ENCODE data around the gene HEY2.
"Not testable (repeated sequence)": the region's sequence is repeated elsewhere in the genome, so short reads cannot be mapped to it uniquely, and the experiment has no call there.

The HEY2 gene

DNA sequence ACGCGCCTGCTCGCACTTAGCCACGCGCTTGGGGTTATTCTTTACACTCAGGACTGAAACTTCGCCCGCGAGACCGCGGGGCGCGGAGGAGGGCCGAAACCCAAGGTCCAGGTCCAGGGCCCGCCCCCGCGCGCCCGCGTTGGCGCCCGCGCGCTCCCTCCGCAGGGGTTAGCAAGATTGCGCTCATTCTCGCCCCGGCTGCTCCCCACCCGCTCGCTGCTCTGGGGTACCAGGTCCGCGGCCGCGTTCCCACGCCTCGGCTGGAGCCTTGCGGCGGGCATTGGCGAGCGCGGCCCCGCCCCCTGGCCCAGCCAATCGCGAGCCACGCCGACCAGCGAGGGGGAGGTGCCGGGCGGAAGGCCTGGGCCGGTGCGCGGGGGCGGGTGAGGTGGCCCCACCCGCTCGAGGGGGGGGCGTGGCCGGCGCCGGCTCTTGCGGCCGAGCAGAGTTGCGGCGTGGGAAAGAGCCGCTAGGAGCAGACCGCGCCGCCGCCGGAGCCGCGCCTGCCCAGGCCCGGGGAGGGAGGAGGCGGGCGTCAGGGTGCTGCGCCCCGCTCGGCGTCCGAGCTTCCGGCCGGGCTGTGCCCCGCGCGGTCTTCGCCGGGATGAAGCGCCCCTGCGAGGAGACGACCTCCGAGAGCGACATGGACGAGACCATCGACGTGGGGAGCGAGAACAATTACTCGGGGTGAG, at the start of gene HEY2:
HEY2 (plus strand) TSS at position 460 of the 692 bp plus-strand sequence; CDS start at position 605, 145 bp downstream.
- peak; percentile 94 to 99 (median 98) for DNase-seq

DNA sequence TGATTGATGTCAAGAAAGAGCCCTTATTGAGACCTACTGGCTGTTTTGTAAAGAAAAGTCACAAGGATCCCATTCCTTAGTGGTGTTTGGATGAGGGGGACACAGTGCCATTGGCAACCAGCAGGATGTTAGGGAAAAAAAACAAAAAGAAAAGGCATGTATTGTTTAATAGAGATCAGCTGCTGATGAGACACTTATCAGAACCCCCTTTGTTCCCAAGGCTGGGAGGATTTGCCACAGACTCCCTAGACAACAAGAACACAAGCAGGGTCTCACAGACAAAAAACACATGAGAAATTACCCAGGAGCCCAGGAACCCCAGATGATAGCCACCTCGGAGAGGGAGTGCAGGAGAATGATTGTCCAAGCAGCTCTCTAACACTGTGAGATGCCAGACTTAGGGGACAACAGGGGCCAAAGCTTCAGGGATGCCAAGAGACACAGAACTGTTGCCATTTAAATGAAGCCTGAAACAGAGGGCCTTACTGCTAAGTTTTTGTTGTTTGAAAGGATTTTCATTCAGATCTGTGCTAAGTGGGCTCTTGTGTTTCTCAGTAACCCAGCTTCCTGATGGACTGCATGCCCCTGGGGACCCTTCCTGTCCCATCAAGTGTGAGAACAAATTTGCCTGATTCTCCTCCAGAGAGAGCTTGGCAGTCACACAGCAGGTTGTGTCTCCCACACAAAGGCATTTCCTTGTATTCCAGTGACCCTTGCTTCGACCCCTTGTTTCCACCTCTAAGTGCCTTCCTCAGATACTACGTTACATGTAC, 48.7 kb upstream of the HEY2 start:
- no peak for DNase-seq

DNA sequence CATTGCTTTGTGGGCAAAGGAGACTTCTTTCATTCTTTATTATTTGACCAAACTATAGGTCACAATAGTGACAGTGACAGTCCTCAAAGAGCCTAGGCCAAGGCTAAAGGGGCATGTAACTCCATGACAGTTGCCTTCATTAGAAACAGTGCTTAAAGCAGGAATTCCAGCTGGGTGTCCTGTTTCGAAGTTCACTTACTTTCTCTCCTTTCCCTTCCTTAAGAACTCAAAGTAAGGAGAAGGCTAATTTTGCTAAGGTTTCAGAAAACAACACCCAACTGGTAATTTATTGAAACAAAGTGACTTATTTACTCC, 48.1 kb upstream of the HEY2 start:
- no peak for DNase-seq

DNA sequence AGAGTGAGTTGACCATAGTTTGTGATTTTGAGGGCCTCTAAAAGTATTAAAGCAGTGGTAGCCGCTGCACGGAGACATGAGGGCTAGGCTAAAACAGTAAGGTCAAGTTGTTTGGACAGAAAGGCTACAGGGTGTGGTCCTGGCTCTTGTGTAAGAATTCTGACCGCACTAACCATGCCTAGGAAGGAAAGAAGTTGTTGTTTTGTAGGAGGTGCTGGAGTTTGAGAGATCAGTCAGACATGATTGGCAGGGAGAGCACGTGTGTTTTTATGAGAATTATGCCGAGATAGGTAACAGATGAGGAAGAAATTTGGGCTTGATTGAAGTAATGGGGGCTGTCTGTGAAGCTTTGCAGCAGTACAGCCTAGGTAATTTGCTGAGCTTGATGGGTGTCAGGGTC, 45.5 kb upstream of the HEY2 start:
- not testable (repeated sequence) for DNase-seq

DNA sequence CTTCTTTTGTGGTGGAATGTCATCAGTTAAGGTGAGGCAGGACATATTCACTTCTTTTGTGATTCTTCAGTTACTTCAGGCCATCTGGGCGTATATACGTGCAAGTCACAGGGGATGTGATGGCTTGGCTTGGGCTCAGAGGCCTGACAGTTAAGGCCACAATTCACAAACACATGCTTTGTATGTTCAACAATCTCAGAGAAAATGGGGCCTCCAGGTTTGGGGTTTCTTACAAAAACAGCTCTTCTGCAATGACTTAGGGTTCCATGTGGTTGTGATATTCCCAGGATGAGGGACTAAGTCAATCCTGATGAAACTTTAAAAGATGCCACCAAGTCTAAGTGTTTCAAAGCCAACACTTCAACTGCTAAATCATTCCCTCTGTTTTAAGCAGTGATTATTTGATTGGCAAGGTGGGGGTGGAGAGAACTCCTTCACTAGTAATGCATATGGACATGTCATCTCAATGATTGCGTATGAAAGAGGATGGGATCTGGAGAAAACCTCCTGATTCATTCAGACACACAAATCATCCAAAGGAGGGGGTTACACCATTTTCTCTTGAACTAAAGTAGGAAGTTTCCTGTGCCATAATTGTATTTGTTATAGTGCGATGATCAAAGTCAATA, 41.7 kb upstream of the HEY2 start:
- no peak for DNase-seq

DNA sequence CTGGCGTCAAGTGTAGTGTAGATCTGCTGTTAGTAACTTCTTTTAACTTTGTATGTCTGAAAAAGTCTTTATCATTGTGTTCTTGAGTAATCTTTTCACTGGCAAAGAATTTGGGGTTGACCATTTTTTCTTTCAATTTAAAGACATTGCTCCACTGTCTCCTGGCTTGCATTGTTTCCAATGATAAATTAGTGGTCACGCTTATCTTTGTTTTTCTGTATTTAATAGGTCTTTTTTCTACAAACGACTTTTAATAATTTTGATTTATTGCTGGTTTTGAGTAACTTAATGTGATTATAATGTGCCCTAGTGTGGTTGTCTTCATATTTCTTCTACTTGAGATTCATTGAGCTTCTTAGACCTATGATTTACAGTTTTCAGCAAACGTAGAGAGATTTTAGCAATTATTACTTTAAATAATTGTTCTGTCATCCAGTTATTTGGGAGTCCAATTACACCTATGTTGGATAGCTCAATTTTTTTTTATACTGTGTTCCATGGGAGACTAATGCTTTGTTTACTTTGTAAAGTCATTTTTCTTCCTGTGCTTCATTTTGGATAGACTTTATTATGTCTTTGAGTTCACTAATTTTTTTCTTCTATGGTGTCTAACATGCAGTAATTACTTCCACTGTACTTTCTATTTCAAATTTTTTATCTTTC, 38.3 kb upstream of the HEY2 start:
- DNase-seq = no peak

DNA sequence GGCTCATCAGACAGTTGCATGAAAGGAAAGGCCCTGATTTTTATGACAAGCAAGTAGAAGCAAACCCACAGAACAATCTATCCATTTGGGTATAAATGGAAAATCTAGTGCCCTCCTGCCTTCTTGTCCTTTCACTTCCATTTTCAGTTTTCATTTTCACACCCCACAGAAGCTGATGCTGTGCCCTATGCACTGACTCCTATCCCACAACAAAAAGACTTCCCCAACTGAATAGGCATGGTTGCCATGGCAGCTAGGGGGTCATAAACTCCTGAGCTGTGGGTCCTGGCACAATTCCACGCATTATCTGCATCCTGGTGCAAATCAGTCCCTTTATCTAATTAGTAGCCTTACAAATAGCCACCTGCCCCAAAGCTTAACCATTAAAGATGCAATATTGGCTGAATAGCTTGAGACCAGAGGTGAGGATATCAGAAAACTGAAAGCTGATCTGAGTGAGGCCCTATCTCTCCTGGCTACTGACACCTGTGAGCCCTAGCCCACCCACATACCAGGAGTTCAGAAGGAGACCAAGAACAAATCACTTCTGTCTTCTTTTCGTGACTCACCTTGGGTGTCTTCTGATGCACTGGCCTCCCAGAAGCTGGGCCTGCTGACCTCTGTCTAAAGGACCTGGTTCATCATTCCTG, 34.9 kb upstream of the HEY2 start:
- no peak for DNase-seq

DNA sequence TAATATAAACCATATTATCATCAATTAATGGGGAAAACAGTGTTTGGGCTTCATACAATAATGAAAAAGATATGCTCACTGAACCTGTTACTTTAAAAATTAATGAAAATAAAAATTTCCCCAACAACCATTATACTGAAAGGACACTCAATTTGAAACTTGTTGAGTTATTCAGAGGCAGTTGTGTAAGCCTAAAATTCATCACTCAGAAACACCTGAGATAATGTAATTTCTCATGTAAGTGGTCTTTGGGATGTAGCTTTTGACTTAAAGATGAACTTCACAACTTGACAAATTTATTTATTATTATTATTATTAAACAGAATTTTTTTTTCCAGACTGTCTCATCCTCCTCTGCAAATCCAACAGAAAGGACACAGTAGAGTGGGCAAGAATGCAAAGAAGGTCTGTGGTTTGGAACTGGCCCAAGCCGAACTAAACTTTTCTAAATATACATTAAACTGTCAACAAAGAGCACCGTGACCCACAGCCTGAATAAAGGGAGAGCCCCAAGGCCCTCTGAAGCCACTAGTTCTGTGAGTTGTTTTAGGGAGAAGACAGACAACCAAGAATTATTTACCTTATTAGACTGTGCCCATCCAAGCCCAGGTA, 32.2 kb upstream of the HEY2 start:
- no peak for DNase-seq

DNA sequence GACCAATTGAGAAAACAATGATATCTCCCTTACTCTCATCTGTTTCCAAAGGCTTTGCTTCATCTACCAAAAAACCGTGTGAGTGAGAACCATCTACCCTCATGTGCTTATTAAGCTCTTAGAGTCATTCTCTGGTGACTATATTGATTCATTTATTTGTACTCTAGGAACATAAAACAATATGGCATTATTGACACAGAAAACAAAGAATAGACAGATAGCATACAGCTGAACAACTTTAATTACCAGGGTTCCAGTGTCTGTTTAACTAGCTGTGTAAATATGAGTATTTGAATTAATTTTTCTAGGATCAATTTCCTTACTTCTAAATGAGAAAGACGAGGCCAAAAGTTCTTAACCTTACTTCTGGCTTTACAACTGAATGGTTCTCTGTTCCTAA, 31.3 kb upstream of the HEY2 start:
- no peak for DNase-seq

DNA sequence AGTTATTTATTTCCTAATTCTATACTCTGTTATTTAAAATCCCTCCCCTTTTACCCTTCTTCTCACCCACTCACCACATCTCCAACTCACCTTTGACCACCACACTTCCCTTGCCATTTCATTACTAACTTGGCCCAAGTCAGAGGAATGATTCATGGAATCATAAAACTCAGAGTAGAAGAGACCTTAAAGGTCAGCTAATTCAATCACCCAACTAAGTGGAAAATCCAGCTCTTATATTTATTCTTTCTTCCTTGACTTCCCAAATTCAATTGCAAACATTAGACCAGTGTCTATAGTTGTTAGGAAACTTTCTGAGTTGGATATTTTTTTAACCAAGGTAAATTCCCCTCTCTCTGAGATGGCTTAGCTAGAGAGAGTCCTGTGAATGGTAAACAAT, 26.5 kb upstream of the HEY2 start:
- DNase-seq = no peak

DNA sequence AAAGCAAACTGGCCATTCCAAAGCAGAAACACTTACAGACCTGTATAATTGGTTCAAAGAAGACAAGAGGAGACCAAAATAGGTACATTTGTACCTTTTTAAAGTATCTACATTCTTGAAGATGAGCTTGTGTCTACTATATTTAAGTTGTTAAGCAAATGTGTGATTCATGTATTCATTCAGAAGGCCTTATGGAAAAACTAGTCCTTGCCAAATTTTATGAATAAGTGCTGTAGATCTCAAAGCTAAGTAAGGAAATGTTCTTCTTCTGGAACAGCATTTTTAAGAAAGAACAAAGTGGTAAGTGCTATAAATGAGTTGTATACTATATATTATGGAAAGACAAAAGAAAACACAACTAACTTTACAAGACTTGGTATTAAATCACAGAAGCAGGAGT, 22.2 kb upstream of the HEY2 start:
- no peak for DNase-seq

DNA sequence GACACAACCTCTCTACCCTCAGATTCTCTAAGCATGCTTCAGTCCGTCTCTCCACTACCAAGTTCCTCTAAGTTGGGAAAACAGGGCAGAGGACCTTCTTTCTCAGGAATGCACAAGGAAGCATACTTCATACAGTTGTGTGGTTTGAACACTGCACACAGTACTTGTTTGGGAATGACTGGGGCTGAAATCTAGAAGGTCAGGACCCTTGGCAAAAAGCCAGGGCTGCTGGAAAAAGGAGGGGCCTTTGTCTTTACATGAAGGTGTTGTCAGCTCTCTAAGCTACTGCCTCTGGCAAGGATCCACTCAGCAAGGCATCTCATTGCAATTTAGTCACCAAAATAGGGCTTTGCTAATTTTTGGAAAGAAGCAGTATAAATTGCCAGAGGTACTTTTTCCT, 20.7 kb upstream of the HEY2 start:
- no peak for DNase-seq

DNA sequence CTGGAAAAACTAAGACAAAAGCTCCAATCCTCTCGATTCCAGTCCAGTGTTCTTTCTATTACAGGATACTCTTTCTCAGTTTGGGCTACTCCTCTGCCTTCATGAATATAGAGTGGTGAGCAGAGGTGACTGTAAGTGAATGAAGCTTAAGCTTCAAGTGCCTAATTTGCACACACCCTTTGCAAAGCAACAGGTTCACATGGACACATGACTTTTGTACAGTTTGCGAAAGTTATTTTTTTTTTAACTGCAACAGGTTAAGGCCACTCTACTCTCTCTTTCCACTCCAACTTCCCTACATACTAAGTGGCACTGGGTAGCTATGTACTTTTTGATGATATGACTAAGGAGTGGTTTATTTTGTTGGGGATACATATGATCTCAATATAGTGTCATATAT, 19.4 kb upstream of the HEY2 start:
- DNase-seq = no peak

DNA sequence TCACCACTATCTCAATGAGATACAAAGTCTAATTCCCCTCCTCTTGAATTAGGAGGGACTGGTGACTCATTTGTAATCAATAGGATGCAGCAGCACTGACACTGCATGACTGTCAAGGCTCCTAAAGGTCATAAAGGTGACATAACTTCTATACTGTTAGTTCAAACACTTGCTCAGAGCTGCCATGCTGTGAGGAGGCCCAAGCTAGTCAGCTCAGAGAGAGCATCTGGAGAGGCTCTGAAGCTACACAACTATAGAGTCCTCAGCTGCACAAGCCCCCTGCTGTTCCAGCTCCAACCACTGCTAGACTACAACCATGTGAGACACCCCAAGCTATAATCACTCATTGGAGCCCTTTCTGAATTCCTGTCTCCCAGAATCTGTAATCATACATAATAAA, 17.0 kb upstream of the HEY2 start:
- DNase-seq = no peak

DNA sequence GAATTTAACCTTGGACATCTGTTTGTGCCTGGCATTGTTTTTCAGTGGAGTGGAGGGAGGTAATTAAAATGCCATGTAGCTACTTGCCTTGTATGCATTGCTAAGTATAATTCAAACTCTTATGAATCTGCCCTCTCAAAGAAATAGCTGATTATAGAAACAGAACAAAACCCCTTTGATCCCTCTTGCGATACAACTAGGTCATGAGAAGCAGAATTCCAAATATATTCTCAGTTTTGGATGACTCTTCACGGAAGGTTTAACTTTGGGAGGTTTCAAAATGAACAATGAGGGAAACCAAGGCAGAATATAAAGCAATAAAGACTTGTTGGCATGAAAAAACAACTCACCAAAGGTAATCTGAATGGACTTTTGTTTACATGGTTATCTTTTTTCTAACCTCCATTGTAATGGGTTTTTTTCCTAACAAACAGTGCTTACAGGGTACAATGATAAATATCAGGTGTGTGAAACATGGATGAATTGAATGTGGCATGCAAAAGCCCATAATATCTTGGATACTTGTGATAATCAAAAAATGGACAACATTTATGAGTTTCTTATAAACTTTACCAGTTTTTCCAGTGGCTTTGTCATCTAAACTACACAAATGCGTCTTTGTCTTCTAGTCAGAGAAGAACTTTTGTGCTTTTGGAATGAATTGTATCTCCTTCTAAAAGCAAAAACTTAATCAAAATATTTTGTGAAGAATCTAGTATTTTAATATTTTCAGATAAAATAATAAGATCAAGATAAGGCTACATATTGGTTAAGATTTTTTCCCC, 15.7 kb upstream of the HEY2 start:
- DNase-seq = no peak

DNA sequence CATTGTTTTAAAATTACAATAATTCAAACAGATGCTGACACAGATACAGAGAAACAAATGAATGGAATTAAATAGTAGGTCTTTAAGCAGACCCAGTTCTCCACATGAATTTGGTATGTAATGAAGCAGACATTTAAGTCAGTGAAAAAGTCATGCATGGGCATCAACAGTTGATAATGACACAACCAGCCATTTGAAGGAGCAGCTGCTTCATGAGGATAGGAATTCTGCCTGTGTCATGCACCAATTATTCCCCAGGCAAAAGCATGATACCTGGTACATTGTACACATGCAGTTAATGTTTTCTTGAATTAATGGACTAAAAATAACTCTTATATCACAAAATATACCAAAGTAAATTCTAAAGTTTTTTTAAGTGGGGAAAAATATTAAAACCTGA, 11.2 kb upstream of the HEY2 start:
- no peak for DNase-seq

DNA sequence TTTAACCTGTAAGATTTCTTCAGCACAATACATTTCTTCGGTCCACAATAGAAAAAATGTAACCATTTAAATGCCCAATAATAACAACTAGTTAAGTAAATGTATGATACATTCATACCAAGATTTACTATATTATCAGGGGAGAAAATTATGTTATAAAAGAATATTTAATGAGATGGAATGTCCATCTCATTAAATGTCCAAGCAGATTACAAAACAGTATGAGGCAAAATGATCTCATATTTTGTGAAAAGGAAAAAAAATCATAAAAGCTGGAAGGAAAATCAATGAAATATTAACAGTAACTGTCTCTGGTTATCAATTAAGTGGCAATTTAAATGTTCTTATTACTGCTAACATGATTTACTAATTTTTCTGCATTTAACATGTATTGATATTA, 10.1 kb upstream of the HEY2 start:
- DNase-seq = no peak

DNA sequence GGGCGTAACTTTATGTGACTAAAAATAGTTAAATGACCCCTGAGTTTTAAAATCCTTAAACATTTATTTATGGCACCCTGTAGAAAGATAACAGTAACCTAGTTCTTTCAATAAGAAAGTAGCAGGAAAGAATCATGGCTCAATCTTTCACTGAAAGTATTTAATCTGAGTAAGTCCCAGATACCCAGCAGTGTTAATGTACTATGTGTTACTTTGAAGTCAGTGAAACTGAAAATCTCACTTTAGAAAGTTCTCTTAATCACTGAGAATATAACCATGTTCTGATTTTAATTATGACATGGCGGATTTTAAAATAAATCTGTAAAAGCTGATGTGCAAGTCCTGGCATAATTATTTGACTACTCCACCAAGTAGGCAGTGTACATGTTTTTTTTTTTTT, 8.1 kb upstream of the HEY2 start:
- DNase-seq = no peak

DNA sequence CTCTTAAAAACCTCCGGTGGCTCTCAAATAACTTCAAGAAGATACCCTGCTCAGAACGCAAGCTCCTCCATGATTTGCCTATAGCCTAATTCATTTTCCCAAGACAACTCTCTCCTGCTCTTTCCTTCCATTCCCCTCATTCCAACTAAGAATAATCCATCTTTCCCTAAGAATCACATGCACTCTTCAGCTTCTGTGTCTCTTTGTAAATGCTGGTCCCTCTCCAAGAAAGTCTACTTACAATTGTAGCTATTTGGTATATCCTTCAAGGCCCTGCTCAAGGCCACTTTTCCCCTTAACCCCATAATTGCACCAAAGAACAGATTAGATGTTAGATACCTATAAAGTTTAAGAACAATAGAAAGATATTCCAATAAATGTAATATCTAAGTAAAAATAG, 7.4 kb upstream of the HEY2 start:
- DNase-seq = no peak

DNA sequence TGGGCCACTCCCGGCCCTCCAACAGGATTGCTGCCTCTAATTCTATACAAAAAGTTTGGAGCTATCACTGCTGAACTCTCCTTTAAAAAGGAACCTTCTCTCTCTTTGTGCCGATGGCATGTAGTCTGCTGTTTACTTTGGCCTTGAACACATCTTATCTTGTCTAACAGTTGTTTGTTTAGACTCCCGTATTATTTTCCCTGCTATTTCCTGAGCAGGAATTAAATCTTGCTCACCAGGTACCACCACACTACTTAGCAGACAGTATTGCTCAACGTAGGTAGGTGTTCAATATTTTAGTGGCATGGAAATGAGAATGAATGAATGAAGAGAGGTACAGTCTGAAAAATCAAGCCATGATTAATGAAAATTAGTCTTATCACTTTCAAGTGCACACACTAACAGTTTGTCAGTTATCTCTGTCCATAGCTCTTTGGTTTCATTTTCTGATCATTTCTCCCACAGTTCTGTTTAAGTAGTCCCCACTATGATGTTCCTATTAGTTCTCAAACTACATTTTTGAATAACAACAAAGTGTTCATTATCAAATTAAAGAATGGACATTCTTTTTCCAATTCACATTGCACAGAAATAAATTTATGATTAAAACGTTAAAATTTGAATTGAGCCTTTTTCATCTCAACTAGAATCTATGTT, 6.8 kb upstream of the HEY2 start:
- DNase-seq = no peak

DNA sequence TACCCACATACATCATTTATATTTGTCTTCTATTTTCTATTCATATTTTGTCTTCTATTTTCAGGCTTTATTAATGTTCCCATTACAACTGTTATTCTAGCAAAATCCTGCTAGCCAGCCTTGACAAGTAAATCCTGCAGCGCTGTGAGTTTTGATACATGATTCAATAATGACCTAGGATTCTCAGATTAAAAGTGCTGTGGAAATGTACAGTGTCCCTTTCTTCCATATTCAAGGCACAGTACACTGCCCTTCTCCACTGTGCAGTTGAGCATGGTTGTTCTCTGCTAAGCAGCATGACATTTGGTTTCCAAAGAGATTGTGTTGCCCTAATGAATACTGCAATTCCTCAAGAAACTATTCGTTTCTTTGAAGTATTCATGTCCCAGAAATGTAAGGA, 5.8 kb upstream of the HEY2 start:
- no peak for DNase-seq

Measured in suppressor macrophage treated with lipopolysaccharide for 1 hour (primary cell).